Cortex of kidney (tissue), 1 donor: ENCODE results near the gene SYT15.
"Not testable (repeated sequence)": the region's sequence is repeated elsewhere in the genome, so short reads cannot be mapped to it uniquely, and the experiment has no call there.

Experiments used
- DNase-seq: peaks from one replicate; lab custom pipeline; 2025; lab: John Stamatoyannopoulos, UW

Gene SYT15

GRCh38 chr10:46589589-46589988 is 10.7 kb downstream of the SYT15 start:
- not testable (repeated sequence) for DNase-seq

GRCh38 chr10:46591053-46591452 is 12.1 kb downstream of the SYT15 start:
- not testable (repeated sequence) for DNase-seq

- not testable (repeated sequence) for DNase-seq
These were observed 14.4 kb downstream of the SYT15 start for GRCh38 chr10:46593307-46593706.

- DNase-seq: not testable (repeated sequence)
These were observed 15.6 kb downstream of the SYT15 start for GRCh38 chr10:46594453-46595063.

GRCh38 chr10:46596570-46596969 is 17.6 kb downstream of the SYT15 start:
- not testable (repeated sequence) for DNase-seq

- not testable (repeated sequence) for DNase-seq
These were observed 18.8 kb downstream of the SYT15 start for GRCh38 chr10:46597616-46598246.

GRCh38 chr10:46600516-46600915 is 21.6 kb downstream of the SYT15 start:
- DNase-seq: not testable (repeated sequence)

GRCh38 chr10:46615540-46615939 is 36.6 kb downstream of the SYT15 start:
- not testable (repeated sequence) for DNase-seq

- DNase-seq: not testable (repeated sequence)
These were observed 37.3 kb downstream of the SYT15 start for GRCh38 chr10:46616227-46616626.

GRCh38 chr10:46617134-46617533 is 38.2 kb downstream of the SYT15 start:
- not testable (repeated sequence) for DNase-seq

- not testable (repeated sequence) for DNase-seq
These were observed 39.0 kb downstream of the SYT15 start for GRCh38 chr10:46617913-46618312.

- DNase-seq: not testable (repeated sequence)
These were observed 45.1 kb downstream of the SYT15 start for GRCh38 chr10:46623899-46624654.

- not testable (repeated sequence) for DNase-seq
These were observed 50.9 kb downstream of the SYT15 start for GRCh38 chr10:46629805-46630204.

GRCh38 chr10:46630816-46631215 is 51.9 kb downstream of the SYT15 start:
- DNase-seq: not testable (repeated sequence)

- DNase-seq: not testable (repeated sequence)
These were observed 52.8 kb downstream of the SYT15 start for GRCh38 chr10:46631683-46632082.

GRCh38 chr10:46634698-46635097 is 55.8 kb downstream of the SYT15 start:
- not testable (repeated sequence) for DNase-seq

GRCh38 chr10:46635364-46635959 is 56.5 kb downstream of the SYT15 start:
- not testable (repeated sequence) for DNase-seq

GRCh38 chr10:46640005-46640404 is 61.1 kb downstream of the SYT15 start:
- not testable (repeated sequence) for DNase-seq
